Colonic mucosa (tissue), 4 donors: Measurements from ENCODE around the gene PRCP. TPM values are rescaled to one million over a fixed set of nuclear protein-coding genes. Genes with fewer than 3 reads are reported as not detected.

Experiments used
- DNase-seq: peaks from one replicate; pipeline ENCODE4 v3.0.0-alpha.2; 2020
- H3K27ac ChIP-seq: fragments of 200-600 bp; one replicate; pipeline ENCODE4 v1.8.0; 2021
- H3K27me3 ChIP-seq: fragments of 200-600 bp; one replicate; pipeline ENCODE4 v1.8.0; 2021
- H3K36me3 ChIP-seq: fragments of 200-600 bp; one replicate; pipeline ENCODE4 v1.8.0; 2021
- H3K4me1 ChIP-seq: fragments of 200-600 bp; one replicate; pipeline ENCODE4 v1.8.0; 2021; ENCODE audit warnings: mild to moderate bottlenecking
- H3K4me3 ChIP-seq: fragments of 200-600 bp; one replicate; pipeline ENCODE4 v1.8.0; 2021
- H3K9ac ChIP-seq, 2 donors: one replicate each; pipeline ENCODE4 v1.7.0; 2013; ENCODE audit warnings: control low read depth in 2 of 2, low read depth in 2 of 2, low read length in 2 of 2
- H3K9me3 ChIP-seq: fragments of 200-600 bp; one replicate; pipeline ENCODE4 v1.8.0; 2021
- intact Hi-C: fragments of 100-400 bp; cut with DNase I; formaldehyde crosslinking; loops from one replicate; pipeline ENCODE4 v1.14.1; 2022
- total RNA-seq, 2 donors: library from RNA; stranded (reverse); fragmentation: NEBNext Ultra II Directional in 1 of 2; extraction: Animal tissue kit (Norgen Biotek cat#: 25700) in 1 of 2; gene quantifications; one replicate each; pipeline ENCODE4 v1.2.1, GENCODE V29; 2021
- TF ChIP-seq, protein P1 (sequence below): fragments of 200-600 bp; IDR thresholded peaks from one replicate; pipeline ENCODE4 v1.8.0; 2022; ENCODE audit warnings: antibody characterized with exemption, mild to moderate bottlenecking
- donor health status: healthy.
- donor health status: DM: no; HTN: no; CAD: no.
- donor health status: DM: no; HTN: no; CAD: no.

PRCP gene
- total RNA-seq, 2 donors from 2014 or later: 24.9 to 41.3 TPM

GRCh38 chr11:82890936-82891335 is 9.3 kb downstream of the PRCP start:
- no peaks in the 10 kb centered on the region for H3K36me3 ChIP-seq
- no peak overlapping the region for H3K27ac ChIP-seq
- no peak for DNase-seq
- H3K4me1 ChIP-seq: no peaks in the 10 kb centered on the region
- H3K9ac ChIP-seq: no peak overlapping the region
- intact Hi-C loops: no loop called here
- no peak overlapping the region for H3K4me3 ChIP-seq
- H3K9me3 ChIP-seq: no peaks in the 10 kb centered on the region
- no peaks in the 10 kb centered on the region for H3K27me3 ChIP-seq
- TF ChIP-seq, protein P1, sequence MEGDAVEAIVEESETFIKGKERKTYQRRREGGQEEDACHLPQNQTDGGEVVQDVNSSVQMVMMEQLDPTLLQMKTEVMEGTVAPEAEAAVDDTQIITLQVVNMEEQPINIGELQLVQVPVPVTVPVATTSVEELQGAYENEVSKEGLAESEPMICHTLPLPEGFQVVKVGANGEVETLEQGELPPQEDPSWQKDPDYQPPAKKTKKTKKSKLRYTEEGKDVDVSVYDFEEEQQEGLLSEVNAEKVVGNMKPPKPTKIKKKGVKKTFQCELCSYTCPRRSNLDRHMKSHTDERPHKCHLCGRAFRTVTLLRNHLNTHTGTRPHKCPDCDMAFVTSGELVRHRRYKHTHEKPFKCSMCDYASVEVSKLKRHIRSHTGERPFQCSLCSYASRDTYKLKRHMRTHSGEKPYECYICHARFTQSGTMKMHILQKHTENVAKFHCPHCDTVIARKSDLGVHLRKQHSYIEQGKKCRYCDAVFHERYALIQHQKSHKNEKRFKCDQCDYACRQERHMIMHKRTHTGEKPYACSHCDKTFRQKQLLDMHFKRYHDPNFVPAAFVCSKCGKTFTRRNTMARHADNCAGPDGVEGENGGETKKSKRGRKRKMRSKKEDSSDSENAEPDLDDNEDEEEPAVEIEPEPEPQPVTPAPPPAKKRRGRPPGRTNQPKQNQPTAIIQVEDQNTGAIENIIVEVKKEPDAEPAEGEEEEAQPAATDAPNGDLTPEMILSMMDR: no peak

- H3K27ac ChIP-seq: no peak overlapping the region
- no peak overlapping the region for H3K9ac ChIP-seq
- TF ChIP-seq, protein P1: no peak
- H3K4me3 ChIP-seq: no peak overlapping the region
- no peak for DNase-seq
- no peaks in the 10 kb centered on the region for H3K4me1 ChIP-seq
- H3K9me3 ChIP-seq: no peaks in the 10 kb centered on the region
- no peaks in the 10 kb centered on the region for H3K36me3 ChIP-seq
- H3K27me3 ChIP-seq: no peaks in the 10 kb centered on the region
- intact Hi-C loops: no loop called here
Measured at GRCh38 chr11:82890002-82890341, 10.3 kb downstream of the PRCP start.

GRCh38 chr11:82889133-82890001 is 10.9 kb downstream of the PRCP start:
- Histone ChIP-seq H3K27ac (no peak overlapping the region), H3K9ac (no peak overlapping the region), H3K4me1 (no peaks in the 10 kb centered on the region), H3K27me3 (no peaks in the 10 kb centered on the region), H3K36me3 (no peaks in the 10 kb centered on the region), H3K4me3 (no peak overlapping the region), H3K9me3 (no peaks in the 10 kb centered on the region)
- no peak for DNase-seq
- TF ChIP-seq, protein P1: no peak
- intact Hi-C loops: no loop called here

DNA sequence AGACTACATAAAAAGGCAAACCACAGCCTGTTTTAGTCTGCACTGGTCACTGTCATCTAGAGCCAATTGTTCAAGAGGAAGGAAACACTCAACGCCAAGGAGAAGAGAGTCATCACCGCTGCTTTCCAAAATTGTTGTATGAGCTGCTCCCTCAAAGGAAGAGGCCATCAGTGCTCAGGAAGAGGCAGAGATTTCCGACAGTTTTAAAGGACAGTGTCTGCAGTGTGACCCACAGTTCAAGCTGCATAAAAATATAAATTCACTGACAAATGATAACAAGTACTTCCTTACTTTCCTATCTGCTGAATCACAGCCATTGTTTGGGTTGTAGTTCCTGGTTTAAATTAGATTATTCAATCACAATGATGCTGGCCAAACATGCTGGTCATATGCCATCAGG is 16.4 kb downstream of the PRCP start:
- no peaks in the 10 kb centered on the region for H3K36me3 ChIP-seq

DNA sequence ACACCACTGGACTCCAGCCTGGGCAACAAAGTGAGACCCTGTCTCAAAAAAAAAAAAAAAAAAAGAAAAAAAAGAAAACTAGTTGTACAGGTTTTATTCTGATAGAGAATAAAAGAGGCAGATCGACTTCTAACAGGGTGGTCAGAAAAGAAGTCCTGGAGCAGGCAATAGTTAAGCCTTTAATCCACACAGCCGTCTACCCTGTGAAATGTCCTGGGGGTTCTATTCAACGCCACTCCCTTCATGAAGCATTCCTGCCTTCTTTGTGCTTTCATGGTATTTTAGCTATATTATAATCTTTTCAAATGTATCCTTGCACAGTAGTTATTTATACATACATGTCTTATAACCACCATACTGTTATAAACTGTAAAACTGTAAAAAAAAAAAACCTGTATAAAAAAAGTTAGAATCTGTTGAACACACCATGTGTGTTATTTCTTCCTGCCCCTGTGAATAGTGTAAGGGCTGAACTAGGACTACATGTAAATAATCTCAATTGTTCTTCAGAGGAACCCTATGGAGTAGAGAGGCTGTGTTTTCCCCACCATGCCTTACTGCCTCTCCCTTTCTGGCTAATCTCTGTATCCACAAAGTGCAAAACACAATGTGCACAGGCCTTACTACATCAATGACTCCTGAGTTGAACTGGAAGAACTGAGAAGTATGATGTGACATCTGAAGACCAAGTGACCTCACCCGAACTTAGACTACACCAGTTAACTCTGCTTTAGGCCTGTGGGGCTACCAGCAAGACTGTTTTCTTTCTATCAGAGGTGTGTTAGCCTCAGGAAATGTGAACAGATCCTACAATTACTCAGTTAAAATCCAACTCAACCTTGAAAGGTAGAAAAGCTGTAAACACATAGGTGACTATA is 25.3 kb downstream of the PRCP start:
- Histone ChIP-seq H3K4me3 (no peak overlapping the region), H3K9ac (no peak overlapping the region), H3K9me3 (no peaks in the 10 kb centered on the region), H3K36me3 (no peaks in the 10 kb centered on the region), H3K27me3 (no peaks in the 10 kb centered on the region), H3K4me1 (no peaks in the 10 kb centered on the region), H3K27ac (no peak overlapping the region)
- TF ChIP-seq, protein P1: no peak
- DNase-seq: no peak
- intact Hi-C loops: no loop called here

More for the DNA sequence above, 16.4 kb downstream of the PRCP start:
- no peak overlapping the region for H3K4me3 ChIP-seq
- H3K27me3 ChIP-seq: no peaks in the 10 kb centered on the region
- intact Hi-C loops: no loop called here
- no peak for DNase-seq
- no peak overlapping the region for H3K27ac ChIP-seq
- H3K4me1 ChIP-seq: no peaks in the 10 kb centered on the region
- no peaks in the 10 kb centered on the region for H3K9me3 ChIP-seq
- TF ChIP-seq, protein P1: no peak
- H3K9ac ChIP-seq: no peak overlapping the region
